HEK293 (cell line): Measurements from ENCODE around the gene NME1.

ENCODE experiments used
- CTCF ChIA-PET: fragments of 350-600 bp; formaldehyde crosslinking; extraction: SDS; loops from one replicate; lab custom pipeline; 2021; ENCODE audit warnings: antibody characterized with exemption; lab: Yijun Ruan, JAX
- POLR2A ChIA-PET: fragments of 300-600 bp; formaldehyde crosslinking; extraction: SDS; loops from one replicate; lab custom pipeline; 2020; ENCODE audit warnings: antibody characterized with exemption, inconsistent platforms; lab: Yijun Ruan, JAX
- H3K27ac ChIP-seq: fragments of 200-500 bp; sonication (Bioruptor generic); 2 replicates; pipeline ENCODE4 v1.5.1; 2014; ENCODE audit warnings: low read depth, low read length, control low read depth, inconsistent platforms; ENCODE audit errors: extremely low read depth
- H3K36me3 ChIP-seq, 2 experiments: fragments of 200-500 bp in 1 of 2; sonication (Bioruptor generic) in 1 of 2; 1 replicate in 1 of 2; 2 replicates in 1 of 2; pipeline ENCODE4 v1.5.1; 2014 to 2017; ENCODE audit warnings: inconsistent platforms in 2 of 2, low read length in 2 of 2; ENCODE audit not compliant: control insufficient read depth in 2 of 2, insufficient read depth in 1 of 2
- H3K4me1 ChIP-seq: fragments of 200-500 bp; sonication (Bioruptor generic); 2 replicates; pipeline ENCODE4 v1.5.1; 2014; ENCODE audit warnings: mild to moderate bottlenecking, low read length, inconsistent platforms; ENCODE audit not compliant: control insufficient read depth, insufficient read depth
- H3K4me3 ChIP-seq: 2 replicates; pipeline ENCODE4 v1.5.1; 2011; ENCODE audit warnings: low read depth, mild to moderate bottlenecking, control low read depth, low read length, moderate library complexity
- H3K9me3 ChIP-seq: fragments of 200-500 bp; sonication (Bioruptor generic); 2 replicates; pipeline ENCODE4 v1.5.1; 2014; ENCODE audit warnings: low read depth, low read length, inconsistent platforms; ENCODE audit not compliant: control insufficient read depth, insufficient read depth
- EGR2 ChIP-seq: fragments of 450-650 bp; formaldehyde crosslinking; IDR thresholded peaks from 2 replicates; pipeline ENCODE4 v1.5.1; 2016; ENCODE audit warnings: low read depth, missing biosample characterization, missing genetic modification characterization
- HIC1 ChIP-seq: fragments of 450-650 bp; formaldehyde crosslinking; IDR thresholded peaks from 2 replicates; pipeline ENCODE4 v1.5.1; 2016; ENCODE audit warnings: missing biosample characterization, missing genetic modification characterization
- IKZF3 ChIP-seq: fragments of 450-650 bp; IDR thresholded peaks from 2 replicates; pipeline ENCODE4 v1.5.0; 2018; ENCODE audit warnings: missing biosample characterization, mild to moderate bottlenecking, missing genetic modification characterization, moderate library complexity
- KLF8 ChIP-seq: fragments of 450-650 bp; formaldehyde crosslinking; IDR thresholded peaks from 2 replicates; pipeline ENCODE4 v1.5.1; 2016; ENCODE audit warnings: missing biosample characterization, missing genetic modification characterization
- PBX3 ChIP-seq: sonication (generic); formaldehyde crosslinking; IDR thresholded peaks from 2 replicates; pipeline ENCODE4 v1.8.1; 2022; ENCODE audit warnings: mild to moderate bottlenecking, moderate library complexity, missing genetic modification reagents
- SP2 ChIP-seq: fragments of 450-650 bp; formaldehyde crosslinking; IDR thresholded peaks from 2 replicates; pipeline ENCODE4 v1.5.1; 2016; ENCODE audit warnings: missing biosample characterization, missing genetic modification characterization
- ZBTB11 ChIP-seq: fragments of 450-650 bp; formaldehyde crosslinking; conservative IDR thresholded peaks from 2 replicates; pipeline ENCODE4 v1.5.1; 2016; ENCODE audit warnings: low read depth, missing biosample characterization, missing genetic modification characterization
- ZBTB26 ChIP-seq: fragments of 450-650 bp; formaldehyde crosslinking; optimal IDR thresholded peaks from 2 replicates; pipeline ENCODE3; 2016; ENCODE audit warnings: missing biosample characterization, mild to moderate bottlenecking, missing genetic modification characterization
- ZFP69B ChIP-seq: fragments of 450-650 bp; formaldehyde crosslinking; IDR thresholded peaks from 2 replicates; pipeline ENCODE4 v1.5.1; 2016; ENCODE audit warnings: missing biosample characterization, missing genetic modification characterization
- ZNF114 ChIP-seq: fragments of 450-650 bp; formaldehyde crosslinking; IDR thresholded peaks from 2 replicates; pipeline ENCODE4 v1.5.0; 2017; ENCODE audit warnings: missing biosample characterization, missing genetic modification characterization
- ZNF16 ChIP-seq: fragments of 450-650 bp; formaldehyde crosslinking; IDR thresholded peaks from 2 replicates; pipeline ENCODE4 v1.5.1; 2016; ENCODE audit warnings: low read depth, missing biosample characterization, missing genetic modification characterization
- ZNF175 ChIP-seq: fragments of 450-650 bp; formaldehyde crosslinking; IDR thresholded peaks from 2 replicates; pipeline ENCODE4 v1.5.1; 2016; ENCODE audit warnings: missing biosample characterization, missing genetic modification characterization
- ZNF18 ChIP-seq: fragments of 450-650 bp; formaldehyde crosslinking; IDR thresholded peaks from 2 replicates; pipeline ENCODE4 v1.5.1; 2016; ENCODE audit warnings: missing biosample characterization, missing genetic modification characterization
- ZNF311 ChIP-seq: fragments of 450-650 bp; formaldehyde crosslinking; IDR thresholded peaks from 2 replicates; pipeline ENCODE4 v1.5.1; 2017; ENCODE audit warnings: missing biosample characterization, missing genetic modification characterization, borderline replicate concordance
- ZNF354C ChIP-seq: fragments of 450-650 bp; formaldehyde crosslinking; IDR thresholded peaks from 2 replicates; pipeline ENCODE4 v1.5.1; 2016; ENCODE audit warnings: missing biosample characterization, missing genetic modification characterization, low read depth, borderline replicate concordance
- ZNF501 ChIP-seq: fragments of 450-650 bp; formaldehyde crosslinking; IDR thresholded peaks from 2 replicates; pipeline ENCODE4 v1.5.1; 2016; ENCODE audit warnings: missing biosample characterization, missing genetic modification characterization
- ZNF510 ChIP-seq: fragments of 450-650 bp; formaldehyde crosslinking; IDR thresholded peaks from 2 replicates; pipeline ENCODE4 v1.5.1; 2018; ENCODE audit warnings: mild to moderate bottlenecking, missing genetic modification characterization, missing biosample characterization; ENCODE audit not compliant: insufficient replicate concordance
- ZNF580 ChIP-seq: fragments of 450-650 bp; formaldehyde crosslinking; IDR thresholded peaks from 2 replicates; pipeline ENCODE4 v1.5.1; 2016; ENCODE audit warnings: missing biosample characterization, missing genetic modification characterization
- ZNF600 ChIP-seq: fragments of 450-650 bp; formaldehyde crosslinking; IDR thresholded peaks from 2 replicates; pipeline ENCODE4 v1.5.1; 2016; ENCODE audit warnings: missing biosample characterization, missing genetic modification characterization
- ZNF664 ChIP-seq: fragments of 450-650 bp; formaldehyde crosslinking; IDR thresholded peaks from 2 replicates; pipeline ENCODE4 v1.5.1; 2016; ENCODE audit warnings: missing biosample characterization, missing genetic modification characterization
- ZNF701 ChIP-seq: fragments of 450-650 bp; formaldehyde crosslinking; IDR thresholded peaks from 2 replicates; pipeline ENCODE4 v1.5.1; 2016; ENCODE audit warnings: missing biosample characterization, missing genetic modification characterization
- ZNF777 ChIP-seq: fragments of 450-650 bp; formaldehyde crosslinking; IDR thresholded peaks from 2 replicates; pipeline ENCODE4 v1.5.1; 2017; ENCODE audit warnings: missing biosample characterization, missing genetic modification characterization, borderline replicate concordance
- ZSCAN16 ChIP-seq: fragments of 450-650 bp; formaldehyde crosslinking; IDR thresholded peaks from 2 replicates; pipeline ENCODE4 v1.5.1; 2016; ENCODE audit warnings: missing biosample characterization, missing genetic modification characterization
- ZSCAN23 ChIP-seq: fragments of 450-650 bp; formaldehyde crosslinking; IDR thresholded peaks from 2 replicates; pipeline ENCODE4 v1.5.1; 2016; ENCODE audit warnings: missing biosample characterization, missing genetic modification characterization
- ZSCAN5A ChIP-seq: fragments of 450-650 bp; formaldehyde crosslinking; IDR thresholded peaks from 2 replicates; pipeline ENCODE4 v1.5.1; 2016; ENCODE audit warnings: missing biosample characterization, missing genetic modification characterization

NME1 gene

GRCh38 chr17:51121620-51122472, 31.5 kb upstream of the NME1 start:
- Histone ChIP-seq H3K4me3 (peak overlapping the region; percentile 61), H3K36me3 (no peaks in the 10 kb centered on the region), H3K9me3 (no peaks in the 10 kb centered on the region), H3K4me1 (peaks cover 14% of the 10 kb centered on the region), H3K27ac (peak overlapping the region; percentile 95)
- ChIA-PET POLR2A (interaction anchor here (1.0 to 2.7 kb wide), 9 partner anchors 8 to 339 kb away, joined by 3 to 23 read pairs (median 5); partner anchors contain the start of genes NME1, NME2 and TOB1), CTCF (interaction anchor here (0.6 to 1.8 kb wide), 5 partner anchors 31 to 270 kb away, joined by 4 to 9 read pairs (median 5); partner anchors contain the start of gene NME1)
- TF ChIP-seq ZNF701 (tag by site-specific recombination) (no peak), ZNF580 (tag by site-specific recombination) (peak; percentile 52), ZNF777 (tag by site-specific recombination) (no peak), ZNF175 (tag by site-specific recombination) (no peak), ZNF16 (no peak; the same call in 1 of the 2 replicates), HIC1 (tag by site-specific recombination) (peak; percentile 92), KLF8 (tag by site-specific recombination) (peak; percentile 98), ZNF311 (tag by site-specific recombination) (no peak), ZSCAN5A (tag by site-specific recombination) (no peak; the same call in 1 of the 2 replicates), IKZF3 (tag by site-specific recombination) (peak; percentile 93), ZNF510 (tag by site-specific recombination) (no peak), SP2 (peak; percentile 90), ZBTB26 (tag by site-specific recombination) (no peak), ZNF501 (tag by site-specific recombination) (peak; percentile 52), ZSCAN16 (no peak), ZNF664 (tag by site-specific recombination) (peak; percentile 90), ZNF114 (tag by site-specific recombination) (no peak), ZNF600 (tag by site-specific recombination) (peak; percentile 89), ZSCAN23 (tag by site-specific recombination) (peak; percentile 68; the same call in 1 of the 2 replicates), ZNF354C (tag by site-specific recombination) (no peak), ZNF18 (peak; percentile 88), EGR2 (tag by site-specific recombination) (peak; percentile 93), PBX3 (CRISPR knock-in tag) (no peak), ZBTB11 (peak; percentile 54), ZFP69B (tag by site-specific recombination) (peak; percentile 86; the same call in 1 of the 2 replicates)
